ENCODE measurements around the gene AMD1. TPM values are rescaled to one million over a fixed set of nuclear protein-coding genes. Genes with fewer than 3 reads are reported as not detected.
"Not testable (repeated sequence)": the region's sequence is repeated elsewhere in the genome, so short reads cannot be mapped to it uniquely, and the experiment has no call there.

The AMD1 gene
- polyA plus RNA-seq, 12 donors: 35.2 to 93.1 (median 53.5) TPM; not detected in 1

DNA sequence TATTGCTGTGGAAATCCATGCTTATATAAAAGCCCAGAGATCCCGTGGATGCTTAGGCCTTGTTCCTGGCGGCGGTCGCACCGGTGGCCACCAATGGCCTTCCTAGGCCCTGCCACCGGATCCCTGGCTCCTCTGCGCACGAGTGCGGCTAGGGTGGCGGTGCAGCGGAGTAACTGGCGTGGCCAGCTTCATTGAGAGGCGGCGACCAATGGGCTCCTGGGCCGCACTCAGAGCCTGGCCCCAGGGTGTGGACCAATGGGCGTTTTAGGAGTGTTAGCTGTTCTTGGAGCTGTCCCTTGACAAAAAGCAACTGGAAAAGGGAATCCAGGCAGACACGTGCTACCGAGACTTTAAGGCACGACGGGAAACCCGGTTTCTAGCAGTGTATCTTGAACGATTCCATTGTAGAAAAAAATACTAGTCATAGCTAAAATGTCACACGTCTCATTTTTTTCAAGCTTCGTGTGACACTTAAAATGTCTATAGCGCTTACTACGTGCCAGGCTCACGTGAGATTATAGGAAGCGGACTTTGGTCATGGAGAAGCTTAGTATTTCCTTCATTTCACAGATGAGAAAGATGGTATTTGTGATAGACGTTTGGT lies 1.7 kb downstream of the AMD1 start:
- peak; percentile 80 for DNase-seq

GRCh38 chr6:110876806-110877564 lies 2.4 kb downstream of the AMD1 start:
- no peak for DNase-seq

DNA sequence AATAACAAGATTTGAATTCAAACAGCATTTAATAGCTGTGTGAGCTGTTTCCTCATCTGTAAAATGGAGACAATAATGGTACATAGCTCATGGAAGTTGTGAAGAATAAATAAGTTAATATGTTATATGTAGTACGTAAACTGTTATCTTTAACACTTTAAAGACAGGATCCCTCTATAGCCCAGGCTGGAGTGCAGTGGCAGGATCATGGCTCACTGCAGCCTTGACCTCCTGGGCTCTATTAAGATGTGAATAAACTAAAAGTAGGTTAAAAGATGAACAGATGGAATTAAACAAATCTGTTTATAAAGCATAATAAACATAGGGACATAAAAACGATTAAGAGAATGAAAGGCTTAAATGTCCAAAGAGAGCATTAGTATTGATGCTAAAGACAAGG lies 3.0 kb downstream of the AMD1 start:
- no peak for DNase-seq

- DNase-seq: no peak
Measured at GRCh38 chr6:110878751-110879522, 4.4 kb downstream of the AMD1 start.

GRCh38 chr6:110880651-110881050 lies 6.1 kb downstream of the AMD1 start:
- DNase-seq: no peak

GRCh38 chr6:110881546-110882273 lies 7.1 kb downstream of the AMD1 start:
- no peak for DNase-seq

DNA sequence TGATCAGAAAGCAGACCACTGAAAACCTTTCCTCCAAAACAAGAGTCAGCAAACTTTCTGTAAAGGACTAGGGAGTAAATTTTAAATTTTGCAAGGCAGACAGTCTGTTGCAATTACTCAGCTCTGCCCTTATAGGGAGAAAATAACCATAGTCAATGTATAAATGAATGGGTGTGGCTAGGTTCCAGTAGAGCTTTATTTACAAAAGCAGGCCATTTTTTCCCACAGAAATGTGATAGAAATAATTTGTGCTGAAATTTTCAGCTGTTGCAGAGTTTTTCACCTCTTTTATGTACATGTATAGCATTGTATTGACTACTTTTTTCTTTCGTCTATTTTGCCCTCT lies 7.7 kb downstream of the AMD1 start:
- no peak for DNase-seq

DNA sequence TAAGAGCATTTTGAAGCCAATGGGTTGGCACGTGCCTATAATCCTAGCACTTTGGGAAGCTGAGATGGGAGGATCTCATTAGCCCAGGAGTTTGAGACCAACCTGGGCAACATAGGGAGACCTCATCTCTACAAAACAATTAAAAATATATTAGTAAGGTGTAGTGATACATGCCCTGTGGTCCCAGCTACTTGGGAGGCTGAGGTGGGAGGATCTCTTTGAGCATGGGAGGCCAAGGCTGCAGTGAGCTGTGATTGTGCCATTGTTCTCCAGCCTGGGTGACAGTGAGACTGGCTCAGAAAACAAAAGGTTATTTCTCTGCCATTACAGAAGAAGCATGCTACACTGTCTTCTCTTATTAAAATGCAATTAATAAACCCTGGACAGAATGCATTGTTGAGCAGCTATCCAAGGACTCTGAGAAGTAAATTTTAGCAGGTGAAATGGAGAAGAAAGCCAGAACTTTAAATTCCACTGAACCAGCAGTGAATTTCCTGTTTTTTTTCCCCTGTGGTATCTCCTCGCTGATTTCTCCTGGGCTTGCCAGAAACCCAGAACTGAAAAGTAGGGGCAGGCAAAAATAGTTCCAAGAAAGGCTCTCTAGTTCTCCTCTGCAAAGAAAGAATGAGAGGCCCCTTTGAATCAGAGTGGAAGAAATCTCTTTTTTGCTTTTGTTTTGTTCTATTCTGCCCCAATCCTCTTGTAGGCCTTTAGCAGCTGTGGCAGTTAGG lies 8.4 kb downstream of the AMD1 start:
- no peak for DNase-seq

- no peak for DNase-seq
Measured at GRCh38 chr6:110884321-110884720, 9.7 kb downstream of the AMD1 start.

DNA sequence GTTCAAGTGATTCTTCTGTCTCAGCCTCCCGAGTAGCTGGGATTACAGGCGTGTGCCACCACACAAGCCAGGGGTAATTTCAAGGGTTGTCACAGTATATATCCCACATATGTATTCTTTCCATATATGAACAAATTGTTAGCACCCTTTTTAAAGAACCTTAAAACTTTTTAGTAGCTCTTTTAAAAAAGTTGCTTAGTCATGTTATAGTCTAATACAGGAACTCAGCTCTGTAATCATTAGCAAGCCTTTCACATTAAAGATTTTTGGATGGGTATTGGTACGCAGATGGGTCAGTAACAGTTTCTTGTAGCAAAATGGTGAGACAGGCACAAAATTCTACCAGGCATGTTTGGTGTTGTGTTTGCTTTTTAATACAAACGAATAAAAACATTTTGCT lies 10.9 kb downstream of the AMD1 start:
- DNase-seq: no peak

DNA sequence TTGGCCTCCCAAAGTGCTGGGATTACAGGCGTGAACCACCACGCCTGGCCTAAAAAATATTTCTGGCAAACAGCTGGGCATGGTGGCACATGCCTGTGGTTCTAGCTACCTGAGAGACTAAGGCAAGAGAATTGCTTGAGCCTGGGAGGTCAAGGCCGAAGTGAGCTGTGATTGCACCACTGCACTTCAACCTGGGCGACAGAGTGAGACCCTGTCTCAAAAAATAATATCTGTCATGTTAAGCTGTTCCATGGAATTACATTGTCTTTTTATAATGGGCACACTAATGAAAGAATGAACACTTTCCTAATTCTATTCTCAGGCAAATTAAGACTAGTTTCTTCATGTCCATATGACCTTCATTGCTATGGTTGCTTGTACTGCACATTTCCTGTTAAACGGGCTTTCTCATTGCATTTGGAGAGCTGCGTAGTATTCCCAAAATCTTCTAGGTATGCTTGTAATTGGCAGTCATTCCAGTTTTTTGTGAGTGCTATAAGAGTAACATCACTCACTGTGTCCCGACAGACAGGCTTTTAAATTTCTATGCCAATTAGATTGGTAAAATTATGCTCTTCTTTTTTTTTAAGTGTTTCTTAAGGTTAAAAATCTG lies 12.1 kb downstream of the AMD1 start:
- DNase-seq: no peak

DNA sequence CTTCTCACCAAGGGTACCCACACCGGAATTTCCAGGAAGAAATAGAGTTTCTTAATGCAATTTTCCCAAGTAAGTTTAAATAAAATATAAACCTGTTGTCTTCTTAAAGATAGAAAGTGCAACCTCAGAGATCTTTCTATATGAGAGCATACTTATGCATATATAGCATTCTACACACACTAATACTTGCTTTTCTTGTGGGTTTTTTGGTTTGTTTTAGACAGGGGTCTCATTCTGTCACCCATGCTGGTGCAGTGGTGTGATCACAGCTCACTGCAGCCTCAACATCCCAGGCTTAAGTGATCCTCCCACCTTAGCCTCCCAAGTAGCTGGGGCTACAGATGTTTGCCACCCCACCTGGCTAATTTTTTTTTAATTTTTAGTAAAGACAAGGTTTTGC lies 15.7 kb downstream of the AMD1 start:
- no peak for DNase-seq

DNA sequence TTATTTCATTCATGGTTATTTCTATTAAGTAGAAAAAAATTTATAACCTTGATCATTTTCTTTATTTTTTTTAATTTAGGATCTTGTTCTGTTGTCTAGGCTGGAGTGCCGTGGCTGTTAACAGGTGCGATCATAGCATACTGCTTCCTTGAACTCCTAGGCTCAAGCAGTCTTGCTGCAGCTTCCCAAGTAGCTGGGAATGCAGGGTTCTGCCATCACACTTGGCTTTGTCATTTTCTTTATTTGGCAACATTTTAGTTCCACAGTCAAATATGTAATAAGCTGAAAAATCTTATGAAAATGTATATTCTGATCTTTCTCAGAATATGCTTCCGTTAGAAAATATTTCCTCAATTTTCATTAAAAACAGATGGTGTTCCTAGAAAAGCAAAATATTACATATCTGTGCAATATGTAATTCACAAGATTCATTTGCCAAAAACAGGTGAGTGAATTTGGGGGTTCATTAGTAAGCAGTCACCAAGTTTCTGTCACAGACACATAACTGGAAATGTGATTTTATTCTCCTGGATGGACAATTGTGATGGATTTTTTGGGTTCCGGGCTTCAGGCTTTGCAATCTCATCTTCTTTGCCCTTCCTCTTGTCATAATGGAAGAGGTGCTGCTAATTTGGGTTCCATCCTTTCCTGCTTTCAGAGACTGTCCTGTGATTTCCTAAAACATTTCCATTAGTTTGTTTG lies 21.5 kb downstream of the AMD1 start:
- no peak for DNase-seq

DNA sequence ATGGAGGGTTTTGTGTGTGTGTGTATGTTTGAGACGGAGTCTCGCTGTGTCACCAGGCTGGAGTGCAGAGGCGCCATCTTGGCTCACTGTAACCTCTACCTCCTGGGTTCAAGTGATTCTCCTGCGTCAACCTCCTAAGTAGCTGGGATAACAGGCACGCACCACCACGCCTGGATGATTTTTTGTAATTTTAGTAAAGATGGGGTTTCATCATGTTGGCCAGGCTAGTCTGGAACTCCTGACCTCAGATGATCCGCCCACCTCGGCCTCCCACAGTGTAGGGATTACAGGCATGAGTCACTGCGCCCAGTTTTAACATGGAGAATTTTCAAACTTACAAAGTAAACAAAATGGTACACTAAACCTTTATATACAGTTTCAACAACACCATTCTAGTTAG lies 22.8 kb downstream of the AMD1 start:
- DNase-seq: no peak

- DNase-seq: no peak
Measured at GRCh38 chr6:110898111-110898510, 23.5 kb downstream of the AMD1 start.

GRCh38 chr6:110900028-110900598 lies 25.5 kb downstream of the AMD1 start:
- DNase-seq: no peak

DNA sequence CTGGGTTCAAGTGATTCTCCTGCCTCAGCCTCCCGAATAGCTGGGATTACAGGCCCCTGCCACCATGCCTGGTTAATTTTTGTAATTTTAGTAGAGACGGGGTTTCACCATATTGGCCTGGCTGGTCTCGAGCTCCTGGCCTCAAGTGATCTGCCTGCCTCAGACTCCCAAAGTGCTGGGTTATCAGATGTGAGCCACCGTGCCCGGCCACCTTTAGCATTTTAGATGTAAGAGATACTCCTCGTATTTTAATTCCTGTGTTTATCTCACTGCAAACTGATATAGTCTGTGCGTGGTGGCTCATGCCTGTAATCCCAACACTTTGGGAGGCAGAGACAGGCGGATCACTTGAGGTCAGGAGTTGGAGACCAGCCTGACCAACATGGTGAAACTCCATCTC lies 27.0 kb downstream of the AMD1 start:
- DNase-seq: not testable (repeated sequence)

- DNase-seq: no peak
Measured at GRCh38 chr6:110902091-110902490, 27.5 kb downstream of the AMD1 start.

GRCh38 chr6:110906273-110906672 lies 31.7 kb downstream of the AMD1 start:
- not testable (repeated sequence) for DNase-seq

DNA sequence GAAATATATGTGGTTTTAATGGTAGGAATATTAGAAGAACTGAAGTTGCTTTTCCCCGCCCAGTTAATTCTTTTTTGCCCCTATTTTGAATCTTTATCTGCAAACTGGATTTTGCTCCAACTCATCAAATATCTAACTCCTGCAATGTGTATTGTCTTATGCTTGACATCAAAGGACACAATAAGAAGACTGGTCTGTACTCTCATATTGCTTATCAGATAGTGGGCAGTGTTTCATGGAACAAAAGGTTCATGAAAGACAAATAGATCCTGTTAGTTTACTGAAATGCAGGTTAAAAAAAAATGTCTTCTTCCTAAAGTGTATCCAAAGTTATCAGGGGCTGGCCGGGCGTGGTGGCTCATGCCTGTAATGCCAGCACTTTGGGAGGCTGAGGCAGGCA lies 56.2 kb downstream of the AMD1 start:
- no peak for DNase-seq
